Activated T-cell treated with anti-CD3 and anti-CD28 coated beads, Interleukin-2, amount 50 U/mL, for 72 hours (primary cell): ENCODE results near the gene WTAP. TPM values are rescaled to one million over a fixed set of nuclear protein-coding genes. Genes with fewer than 3 reads are reported as not detected.
"Not testable (repeated sequence)": the region's sequence is repeated elsewhere in the genome, so short reads cannot be mapped to it uniquely, and the experiment has no call there.

Experiments used
- ATAC-seq, 2 donors: fragments of 150-1000 bp; cut with Tn5 transposase; replicated peaks in 1 of 2; 2 replicates each; pipeline ENCODE4 v1.10.0; 2021; ENCODE audit warnings: moderate library complexity in 2 of 2, mild to moderate bottlenecking in 1 of 2
- DNase-seq, 2 donors: peaks; one replicate each; pipeline ENCODE4 v3.0.0; 2021 to 2022; ENCODE audit warnings: mixed read lengths in 1 of 2
- H3K27ac Mint-ChIP-seq: one replicate; pipeline ENCODE4 v1.8.0; 2022; ENCODE audit warnings: mild to moderate bottlenecking, moderate library complexity, mixed read lengths
- H3K27me3 Mint-ChIP-seq: one replicate; pipeline ENCODE4 v1.8.0; 2022; ENCODE audit warnings: low read depth, mixed read lengths
- H3K36me3 Mint-ChIP-seq, 2 donors: one replicate each; pipeline ENCODE4 v1.8.0; 2022; ENCODE audit warnings: mixed read lengths in 2 of 2, mild to moderate bottlenecking in 1 of 2; ENCODE audit not compliant: insufficient read depth in 2 of 2
- H3K4me1 Mint-ChIP-seq: one replicate; pipeline ENCODE4 v1.8.0; 2022; ENCODE audit warnings: low read depth, mixed read lengths
- H3K4me3 Mint-ChIP-seq, 2 donors: one replicate each; pipeline ENCODE4 v1.8.0; 2022; ENCODE audit warnings: mild to moderate bottlenecking in 2 of 2, mixed read lengths in 2 of 2, moderate library complexity in 2 of 2
- H3K9me3 Mint-ChIP-seq, 2 donors: one replicate each; pipeline ENCODE4 v1.8.0; 2022; ENCODE audit warnings: mixed read lengths in 2 of 2
- total RNA-seq, 2 donors: library from RNA; stranded (reverse); gene quantifications; one replicate each; pipeline ENCODE4 v1.2.3, GENCODE V29; 2022

Gene WTAP
- total RNA-seq, 2 donors from 2014 or later, result 108 to 109 TPM

DNA sequence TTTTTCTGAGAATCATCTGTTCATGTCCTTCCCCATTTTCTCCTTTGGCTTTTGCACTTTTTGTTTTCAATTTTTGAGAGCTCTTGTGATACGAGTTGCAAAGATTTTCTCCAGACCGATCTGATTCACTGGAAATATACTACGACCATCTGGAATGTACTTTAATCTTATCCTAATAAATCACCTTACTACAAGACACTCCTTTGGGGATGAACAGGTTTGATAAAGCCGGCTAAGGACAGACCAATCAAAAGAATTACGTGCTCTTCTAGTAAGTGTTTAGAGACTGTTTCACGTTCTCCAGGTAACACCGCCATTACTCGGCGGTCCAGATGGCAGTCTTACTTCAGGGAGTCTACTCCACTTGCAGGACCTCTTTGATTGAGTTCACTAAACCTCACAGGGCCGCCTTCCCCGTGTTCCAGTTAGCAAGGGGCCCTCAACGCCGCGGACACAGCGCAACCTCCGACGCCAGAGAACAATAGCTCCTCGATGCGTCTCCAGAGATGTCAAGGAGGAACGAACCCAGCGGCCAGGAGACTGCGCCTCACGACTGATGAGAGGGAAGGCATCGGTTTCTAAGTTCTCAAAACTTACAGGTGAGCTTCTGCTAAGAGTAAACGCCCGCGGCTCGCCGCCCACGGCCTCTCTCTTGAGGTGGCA lies 920 bp upstream of the WTAP start:
- Mint-ChIP-seq H3K9me3 (no peaks in the 10 kb centered on the region), H3K27ac (peak overlapping the region; percentile 99), H3K4me3 (peak overlapping the region; percentile 93 to 100), H3K4me1 (peaks cover 63% of the 10 kb centered on the region), H3K27me3 (no peaks in the 10 kb centered on the region), H3K36me3 (peaks cover 12 to 21% of the 10 kb centered on the region in 2 donors)
- ATAC-seq, result no peak
- no peak for DNase-seq

DNA sequence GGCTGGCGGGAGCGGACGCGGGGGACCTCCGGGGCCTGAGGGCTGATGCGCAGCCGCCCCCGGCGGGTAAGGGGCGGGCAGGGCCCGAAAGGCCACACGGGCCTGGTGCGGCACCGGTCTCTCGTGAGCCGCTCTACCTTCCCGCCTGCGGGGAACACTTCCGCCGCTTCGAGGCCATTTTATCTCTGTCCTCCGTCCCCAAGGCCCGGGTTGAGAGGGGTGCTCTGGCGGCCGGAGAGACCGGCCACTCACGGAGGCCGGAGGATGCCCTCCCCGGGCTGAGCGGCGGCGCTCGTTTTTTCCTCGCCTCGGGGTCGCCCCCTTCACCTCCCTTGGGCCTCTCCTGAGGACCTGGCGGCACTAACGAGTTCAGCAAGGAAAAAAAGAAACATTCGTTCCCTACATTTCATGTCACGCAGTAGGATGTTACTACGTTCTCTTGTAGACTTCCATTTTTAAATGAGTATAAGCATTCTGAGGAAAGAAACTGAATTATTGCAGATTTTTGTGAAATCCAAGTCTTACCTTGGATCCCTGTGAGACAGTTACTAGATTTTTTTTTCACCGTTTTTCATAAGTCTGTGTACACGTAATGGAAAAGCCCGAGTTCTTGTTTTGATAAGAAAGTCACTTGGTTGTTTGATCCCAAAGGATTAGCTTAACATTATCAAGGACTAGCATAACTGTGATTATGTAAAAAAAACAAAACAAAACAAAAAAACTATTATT lies 575 bp downstream of the WTAP start:
- Mint-ChIP-seq H3K27me3 (no peaks in the 10 kb centered on the region), H3K4me1 (peaks cover 68% of the 10 kb centered on the region), H3K9me3 (no peaks in the 10 kb centered on the region), H3K4me3 (peak overlapping the region; percentile 84 to 98), H3K27ac (peak overlapping the region; percentile 98), H3K36me3 (peaks cover 10 to 21% of the 10 kb centered on the region in 2 donors)
- ATAC-seq (peak; percentile 39 to 45), DNase-seq (no peak)

DNA sequence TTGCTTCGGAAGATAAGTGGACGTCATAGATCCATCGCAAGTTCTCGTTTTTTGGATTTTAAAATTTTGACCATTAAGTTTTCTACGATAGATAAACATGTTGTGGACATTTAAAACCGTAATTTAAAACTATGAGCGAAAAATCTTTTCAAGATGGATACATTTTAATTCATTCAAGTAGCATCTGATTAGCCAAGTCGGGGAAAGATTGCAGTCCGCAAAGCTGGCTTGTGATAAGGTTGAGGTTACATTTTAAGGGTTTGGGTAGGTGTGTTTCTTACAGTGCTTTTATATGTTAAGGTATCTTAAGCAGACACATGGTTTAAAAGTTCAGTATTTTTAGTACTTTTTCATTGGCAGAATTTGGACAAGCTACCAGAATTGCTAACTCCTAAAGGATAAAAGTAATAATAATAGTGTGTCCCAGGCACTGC lies 1.2 kb downstream of the WTAP start:
- H3K4me3 Mint-ChIP-seq, result peak overlapping the region; percentile 84 to 98
- peaks cover 69% of the 10 kb centered on the region for H3K4me1 Mint-ChIP-seq
- H3K9me3 Mint-ChIP-seq, result no peaks in the 10 kb centered on the region
- DNase-seq (no peak), ATAC-seq (no peak)
- peak overlapping the region; percentile 98 for H3K27ac Mint-ChIP-seq
- H3K36me3 Mint-ChIP-seq, result peaks cover 7 to 18% of the 10 kb centered on the region in 2 donors
- H3K27me3 Mint-ChIP-seq, result no peaks in the 10 kb centered on the region

DNA sequence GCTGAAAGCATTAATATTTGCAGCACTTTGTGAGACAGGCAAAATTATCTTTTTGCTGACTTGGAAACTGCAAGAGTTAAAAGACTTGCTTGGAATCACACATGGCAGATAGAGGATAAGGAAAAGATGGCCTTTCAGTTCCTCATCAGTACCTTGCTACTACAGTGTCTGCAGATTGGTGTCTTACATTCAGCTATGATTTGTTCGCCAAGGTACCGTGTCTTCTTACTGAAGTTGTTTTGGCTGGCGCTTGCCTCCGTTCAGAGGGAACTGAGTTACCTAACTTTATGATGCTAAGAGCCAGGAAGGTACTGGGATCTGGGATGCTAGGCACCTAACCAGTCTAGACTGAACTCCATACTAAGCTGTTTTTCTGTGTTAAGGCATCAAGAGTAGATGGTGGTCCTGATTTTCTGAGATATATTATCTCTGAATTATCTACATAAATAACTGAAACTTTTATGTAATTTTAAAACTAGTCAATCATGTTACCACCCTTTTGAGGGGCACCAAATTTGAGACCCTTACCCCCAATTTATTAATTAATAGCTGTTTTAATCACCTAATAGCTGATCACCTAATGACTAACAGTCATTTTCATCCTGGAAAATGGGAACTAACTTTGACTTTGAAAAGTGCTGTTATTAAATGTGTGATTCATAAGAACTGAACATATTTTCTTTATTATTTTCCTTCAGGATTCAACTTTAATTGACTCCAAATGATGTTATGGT lies 2.5 kb downstream of the WTAP start:
- Mint-ChIP-seq H3K4me1 (peaks cover 70% of the 10 kb centered on the region), H3K27me3 (no peaks in the 10 kb centered on the region), H3K4me3 (peak overlapping the region; percentile 84 to 98), H3K9me3 (no peaks in the 10 kb centered on the region), H3K36me3 (peaks cover 7 to 16% of the 10 kb centered on the region in 2 donors), H3K27ac (peak overlapping the region; percentile 98)
- ATAC-seq, result no peak
- no peak for DNase-seq

DNA sequence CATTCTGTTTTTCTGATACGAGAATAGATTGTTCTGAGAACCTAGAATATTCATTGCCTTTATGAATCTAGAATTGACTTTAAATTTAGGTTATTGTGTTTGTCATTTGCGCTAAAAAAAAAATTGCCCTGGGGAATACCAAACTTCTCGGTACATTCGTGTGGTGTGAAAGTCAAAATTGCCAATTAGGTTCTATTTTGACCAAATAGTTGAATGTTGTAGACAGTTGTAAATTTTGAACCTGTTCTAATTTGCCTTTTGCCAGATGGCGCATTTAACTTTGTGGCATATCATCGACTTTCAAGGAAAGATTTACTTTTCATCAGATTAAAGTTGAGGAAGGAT lies 3.0 kb downstream of the WTAP start:
- peak overlapping the region; percentile 70 to 84 for H3K4me3 Mint-ChIP-seq

DNA sequence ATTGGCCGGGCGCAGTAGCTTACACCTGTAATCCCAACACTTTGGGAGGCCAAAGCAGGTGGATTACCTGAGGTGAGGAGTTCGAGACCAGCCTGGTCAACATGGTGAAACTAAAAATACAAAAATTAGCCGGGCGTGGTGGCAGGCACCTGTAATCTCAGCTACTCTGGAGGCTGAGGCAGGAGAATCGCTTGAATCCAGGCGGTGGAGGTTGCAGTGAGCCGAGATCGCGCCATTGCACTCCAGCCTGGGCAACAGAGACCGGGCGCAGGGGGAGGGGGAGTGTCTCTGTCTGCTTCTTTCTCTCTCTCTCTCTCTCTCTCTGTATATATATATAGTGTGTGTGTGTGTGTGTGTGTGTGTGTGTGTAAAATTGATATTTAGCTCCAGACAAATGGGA lies 5.2 kb downstream of the WTAP start:
- H3K4me3 Mint-ChIP-seq, result peak overlapping the region in 1 of 2 donors; percentile 58
- not testable (repeated sequence) for H3K27me3 Mint-ChIP-seq, ATAC-seq, H3K9me3 Mint-ChIP-seq, DNase-seq
- peak overlapping the region; percentile 63 for H3K27ac Mint-ChIP-seq
- peaks cover 61% of the 10 kb centered on the region for H3K4me1 Mint-ChIP-seq
- H3K36me3 Mint-ChIP-seq, result peaks cover 7 to 14% of the 10 kb centered on the region in 2 donors

More for the DNA sequence above, 3.0 kb downstream of the WTAP start:
- no peaks in the 10 kb centered on the region for H3K27me3 Mint-ChIP-seq
- H3K9me3 Mint-ChIP-seq, result no peaks in the 10 kb centered on the region
- no peak for ATAC-seq
- DNase-seq, result no peak
- peak overlapping the region; percentile 65 for H3K27ac Mint-ChIP-seq
- H3K4me1 Mint-ChIP-seq, result peaks cover 68% of the 10 kb centered on the region
- peaks cover 7 to 16% of the 10 kb centered on the region in 2 donors for H3K36me3 Mint-ChIP-seq

DNA sequence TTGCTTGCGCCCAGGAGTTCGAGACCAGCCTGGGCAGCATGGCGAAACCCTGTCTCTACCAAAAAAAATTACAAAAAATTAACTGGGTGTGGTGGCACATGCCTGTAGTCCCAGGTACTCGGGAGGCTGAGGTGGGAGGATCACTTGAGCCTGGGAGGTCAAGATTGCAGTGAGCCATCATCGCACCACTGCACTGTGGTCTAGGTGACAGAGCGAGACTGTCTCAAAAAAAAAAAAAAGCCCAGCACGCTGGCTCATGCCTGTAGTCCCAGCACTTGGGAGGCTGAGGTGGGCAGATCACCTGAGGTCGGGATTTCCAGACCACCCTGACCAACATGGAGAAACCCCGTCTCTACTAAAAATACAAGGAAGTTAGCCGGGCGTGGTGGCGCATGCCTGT lies 6.1 kb downstream of the WTAP start:
- Mint-ChIP-seq H3K36me3 (peaks cover 7 to 17% of the 10 kb centered on the region in 2 donors), H3K4me3 (peak overlapping the region in 1 of 2 donors; percentile 58), H3K4me1 (peaks cover 67% of the 10 kb centered on the region)
- H3K27ac Mint-ChIP-seq, H3K9me3 Mint-ChIP-seq, DNase-seq, ATAC-seq, H3K27me3 Mint-ChIP-seq: not testable (repeated sequence)

DNA sequence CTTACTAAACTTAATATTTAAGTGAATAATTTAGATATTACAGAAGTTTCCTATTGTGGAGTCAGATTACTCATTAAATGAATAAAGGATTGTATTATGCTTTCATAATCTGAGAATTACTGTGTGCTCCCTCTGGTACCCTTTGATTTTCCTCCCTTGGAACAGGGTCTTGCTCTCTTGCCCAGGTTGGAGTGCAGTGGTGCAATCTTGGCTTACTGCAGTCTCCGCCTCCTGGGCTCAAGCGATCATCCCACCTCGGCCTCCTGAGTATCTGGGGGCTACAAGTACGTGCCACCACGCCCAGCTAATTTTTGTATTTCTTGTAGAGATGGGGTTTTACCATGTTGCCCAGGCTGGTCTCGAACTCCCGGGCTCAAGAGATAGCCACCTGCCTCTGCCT lies 9.6 kb downstream of the WTAP start:
- Mint-ChIP-seq H3K36me3 (peaks cover 1 to 13% of the 10 kb centered on the region in 2 donors), H3K27ac (no peak overlapping the region), H3K27me3 (no peaks in the 10 kb centered on the region), H3K4me1 (peaks cover 39% of the 10 kb centered on the region), H3K9me3 (no peaks in the 10 kb centered on the region), H3K4me3 (no peak overlapping the region)
- ATAC-seq (peak in 1 of 2 donors; percentile 32), DNase-seq (no peak)

DNA sequence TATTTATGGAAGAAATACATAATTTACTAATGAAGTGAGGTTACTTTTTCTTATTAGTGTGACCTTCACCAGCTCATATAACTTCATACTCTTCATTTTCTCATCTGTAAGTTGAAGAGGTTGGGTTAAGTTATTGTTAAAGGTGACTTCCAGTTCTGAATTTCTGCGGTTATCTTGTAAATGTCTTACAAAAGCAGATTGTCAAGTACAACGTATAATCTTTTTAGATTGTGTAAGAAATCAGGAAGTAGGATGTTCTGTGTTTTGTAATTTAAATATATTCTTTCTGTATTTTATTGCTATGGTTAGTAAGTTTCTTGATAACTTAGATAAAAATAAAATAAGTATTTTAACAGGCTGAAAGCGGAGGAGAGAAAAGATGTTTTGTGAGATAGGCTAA lies 12.0 kb downstream of the WTAP start:
- Mint-ChIP-seq H3K9me3 (no peaks in the 10 kb centered on the region), H3K4me1 (peaks cover 20% of the 10 kb centered on the region), H3K4me3 (no peak overlapping the region), H3K36me3 (peaks cover 4 to 25% of the 10 kb centered on the region in 2 donors), H3K27me3 (no peaks in the 10 kb centered on the region), H3K27ac (peak overlapping the region; percentile 82)
- ATAC-seq (no peak), DNase-seq (no peak)

DNA sequence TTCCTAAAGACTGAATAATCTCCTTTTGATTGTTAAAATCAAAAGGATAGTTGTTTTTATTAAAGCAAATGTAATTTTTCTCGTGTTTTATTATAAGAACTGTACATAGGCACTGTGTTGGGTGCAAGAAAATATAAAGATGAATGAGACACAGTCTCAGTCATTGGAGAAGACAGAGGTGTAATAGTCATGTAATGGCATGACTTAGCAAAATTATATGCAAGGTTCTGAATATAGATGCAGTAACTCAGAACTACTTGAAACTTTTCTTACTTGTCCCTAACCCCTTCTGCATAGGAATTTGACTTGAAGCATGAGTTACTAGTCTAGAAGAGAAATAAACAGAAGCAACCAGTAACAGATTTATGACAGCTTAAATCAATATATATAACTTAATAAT lies 14.9 kb downstream of the WTAP start:
- H3K9me3 Mint-ChIP-seq, result no peaks in the 10 kb centered on the region
- peaks cover 19% of the 10 kb centered on the region for H3K4me1 Mint-ChIP-seq
- no peaks in the 10 kb centered on the region for H3K27me3 Mint-ChIP-seq
- H3K27ac Mint-ChIP-seq, result peak overlapping the region; percentile 89
- peaks cover 12 to 39% of the 10 kb centered on the region in 2 donors for H3K36me3 Mint-ChIP-seq
- H3K4me3 Mint-ChIP-seq, result no peak overlapping the region
- ATAC-seq (no peak), DNase-seq (no peak)

DNA sequence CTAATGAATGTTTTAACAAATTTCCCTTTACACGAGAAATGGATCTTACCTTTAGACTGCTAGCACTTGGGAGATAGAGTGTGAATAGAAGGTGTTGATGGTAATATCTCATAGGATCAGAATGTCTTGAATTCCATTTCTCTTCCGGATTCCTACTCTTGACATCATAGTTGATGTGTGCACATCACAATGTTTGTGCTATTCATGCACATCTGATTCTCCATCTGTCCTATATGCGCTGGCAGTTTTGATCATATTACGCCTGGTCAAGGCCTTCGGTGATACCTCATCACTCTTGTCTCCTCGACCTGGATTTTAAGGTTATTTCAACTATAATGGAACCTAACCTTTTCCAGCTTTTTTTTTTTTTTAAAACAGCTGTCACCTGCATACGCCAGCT lies 17.8 kb downstream of the WTAP start:
- peaks cover 8% of the 10 kb centered on the region for H3K4me1 Mint-ChIP-seq
- no peaks in the 10 kb centered on the region for H3K27me3 Mint-ChIP-seq
- peaks cover 14 to 52% of the 10 kb centered on the region in 2 donors for H3K36me3 Mint-ChIP-seq
- DNase-seq (no peak), ATAC-seq (no peak)
- H3K27ac Mint-ChIP-seq, result peak overlapping the region; percentile 89
- no peak overlapping the region for H3K4me3 Mint-ChIP-seq
- H3K9me3 Mint-ChIP-seq, result no peaks in the 10 kb centered on the region

DNA sequence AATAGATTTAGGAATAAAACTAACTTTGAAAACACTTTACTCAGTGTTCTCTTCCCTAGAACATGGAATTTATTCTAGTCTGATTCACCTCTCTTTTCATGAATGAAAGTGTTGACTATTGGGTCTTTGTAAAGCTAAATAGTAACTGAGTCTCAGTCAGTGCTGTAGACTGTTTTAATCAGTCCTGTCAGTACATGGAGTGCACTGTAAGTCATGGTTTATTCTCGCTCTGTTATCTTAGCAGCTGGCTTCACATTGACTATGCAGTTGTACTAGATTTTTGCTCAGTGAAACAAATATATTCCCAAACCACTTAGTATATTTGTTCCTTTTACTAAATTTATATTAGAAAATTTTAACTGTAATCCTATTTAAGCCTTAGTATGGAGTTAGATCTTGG lies 19.5 kb downstream of the WTAP start:
- H3K4me3 Mint-ChIP-seq, result no peak overlapping the region
- no peaks in the 10 kb centered on the region for H3K9me3 Mint-ChIP-seq
- H3K27me3 Mint-ChIP-seq, result no peaks in the 10 kb centered on the region
- H3K36me3 Mint-ChIP-seq, result peaks cover 14 to 50% of the 10 kb centered on the region in 2 donors
- H3K27ac Mint-ChIP-seq, result no peak overlapping the region
- DNase-seq (no peak), ATAC-seq (no peak)
- H3K4me1 Mint-ChIP-seq, result peaks cover 7% of the 10 kb centered on the region

DNA sequence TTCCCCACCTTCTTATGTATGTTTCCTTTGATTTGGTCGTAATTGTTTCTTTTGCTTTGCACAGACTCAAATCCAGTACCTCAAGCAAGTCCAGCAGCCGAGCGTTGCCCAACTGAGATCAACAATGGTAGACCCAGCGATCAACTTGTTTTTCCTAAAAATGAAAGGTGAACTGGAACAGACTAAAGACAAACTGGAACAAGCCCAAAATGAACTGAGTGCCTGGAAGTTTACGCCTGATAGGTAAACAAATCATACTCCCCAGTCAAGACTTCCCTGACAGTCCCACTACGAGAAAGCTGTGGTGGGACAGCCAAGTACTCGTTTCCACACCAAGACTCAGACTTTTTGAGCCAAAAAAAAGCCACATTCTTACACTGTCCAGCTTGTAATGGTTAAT lies 20.8 kb downstream of the WTAP start:
- peaks cover 11 to 50% of the 10 kb centered on the region in 2 donors for H3K36me3 Mint-ChIP-seq
- not testable (repeated sequence) for H3K9me3 Mint-ChIP-seq, H3K4me3 Mint-ChIP-seq, H3K27me3 Mint-ChIP-seq, H3K27ac Mint-ChIP-seq, DNase-seq, ATAC-seq, H3K4me1 Mint-ChIP-seq
